Adrenal gland (tissue), 5 donors: ENCODE data around the gene ATP4A.

ENCODE experiments used
- CTCF ChIP-seq, 6 experiments: fragments of 450-650 bp in 4 of 6; fragments of 200-600 bp in 2 of 6; sonication (generic) in 1 of 6; IDR thresholded peaks; 1 replicate in 5 of 6; 2 replicates in 1 of 6; pipeline versions ENCODE4 v1.5.1 to v1.8.0; 2016 to 2021; ENCODE audit warnings: antibody characterized with exemption in 6 of 6, mild to moderate bottlenecking in 2 of 6, moderate library complexity in 1 of 6
- POLR2A ChIP-seq, 2 donors: fragments of 450-650 bp; IDR thresholded peaks; one replicate each; pipeline ENCODE4 v1.6.1; 2017; ENCODE audit warnings: antibody characterized with exemption in 2 of 2, mild to moderate bottlenecking in 2 of 2, moderate library complexity in 1 of 2
- donor health status: DM: no; HTN: no; CAD: no.

GRCh38 chr19:35502751-35503150 lies 60.7 kb downstream of the ATP4A start:
- TF ChIP-seq CTCF (IDR thresholded peaks at IDR 0.05) (no peak), POLR2A (IDR thresholded peaks at IDR 0.05) (no peak)
